Mesodermal cell (in vitro differentiated cells): ENCODE results near the gene STT3B.

Experiments
- H3K27ac ChIP-seq: 2 replicates; pipeline ENCODE4 v1.7.0; 2013; ENCODE audit warnings: mild to moderate bottlenecking, low read depth, low read length, moderate library complexity; ENCODE audit not compliant: severe bottlenecking
- H3K36me3 ChIP-seq: 2 replicates; pipeline ENCODE4 v1.7.1; 2013; ENCODE audit warnings: mild to moderate bottlenecking, low read length, moderate library complexity; ENCODE audit not compliant: control insufficient read depth, insufficient read depth
- H3K4me1 ChIP-seq: one replicate; pipeline ENCODE4 v1.7.1; 2013; ENCODE audit warnings: mild to moderate bottlenecking, low read length; ENCODE audit not compliant: insufficient read depth, control insufficient read depth, poor library complexity, severe bottlenecking
- H3K4me3 ChIP-seq: 2 replicates; pipeline ENCODE4 v1.7.0; 2013; ENCODE audit warnings: low read length, control low read depth, mild to moderate bottlenecking; ENCODE audit not compliant: insufficient read depth, poor library complexity, severe bottlenecking; ENCODE audit errors: extremely low read depth
- H3K9me3 ChIP-seq: 2 replicates; pipeline ENCODE4 v1.7.1; 2013; ENCODE audit warnings: mild to moderate bottlenecking, low read length, moderate library complexity; ENCODE audit not compliant: control insufficient read depth
- WGBS, 2 experiments: methylation state at CpG; one replicate each; pipeline ENCODE4 v1.1.5; 2013; ENCODE audit warnings: missing lambda C conversion rate in 2 of 2; ENCODE audit not compliant: insufficient coverage in 2 of 2; 5-methylcytosine and 5-hydroxymethylcytosine counted together

The STT3B gene

DNA sequence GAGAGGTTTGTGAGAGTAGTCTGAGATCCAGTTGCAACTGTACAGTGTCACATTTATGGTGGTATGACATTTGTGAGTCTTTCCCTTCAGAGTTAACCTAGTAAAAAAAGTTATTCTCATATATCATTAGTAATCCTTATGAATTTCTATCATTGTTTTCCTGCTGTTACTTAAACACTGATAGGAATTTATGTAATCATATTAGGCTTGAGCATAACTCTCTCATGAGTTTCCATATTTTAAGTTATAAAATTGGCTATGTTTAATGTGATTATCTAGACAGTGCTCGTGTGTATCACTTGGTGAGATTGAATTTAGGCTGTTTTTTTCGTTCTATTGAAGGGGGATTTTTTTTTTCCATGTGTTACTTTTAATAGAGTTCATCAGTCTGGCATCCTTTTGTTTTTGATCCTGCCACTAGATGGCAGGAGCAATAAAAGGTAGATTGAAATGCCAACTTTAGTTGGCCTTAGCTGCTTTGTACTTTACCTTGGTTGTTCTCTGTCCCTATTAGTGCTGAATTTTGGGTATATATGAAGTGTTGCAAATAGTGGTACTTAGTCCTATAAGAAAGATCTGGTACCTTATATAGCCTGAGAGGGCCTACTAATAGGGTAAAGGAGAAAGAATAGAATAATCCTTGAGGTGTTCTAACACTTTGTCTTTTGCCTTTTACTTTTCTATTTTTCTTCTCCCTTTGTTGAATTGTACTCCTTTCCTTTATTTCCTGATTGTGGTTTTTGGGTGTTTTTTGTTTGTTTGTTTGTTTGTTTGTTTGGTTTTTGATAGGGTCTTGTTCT is 17.9 kb downstream of the STT3B start:
- Histone ChIP-seq H3K27ac (no peak overlapping the region), H3K4me3 (no peak overlapping the region), H3K36me3 (no peaks in the 10 kb centered on the region), H3K4me1 (peaks cover 13% of the 10 kb centered on the region), H3K9me3 (peaks cover 3% of the 10 kb centered on the region)
- 20 to 66% methylated on average over 1 to 2 of the region's 2 CpGs for WGBS, 2 experiments

DNA sequence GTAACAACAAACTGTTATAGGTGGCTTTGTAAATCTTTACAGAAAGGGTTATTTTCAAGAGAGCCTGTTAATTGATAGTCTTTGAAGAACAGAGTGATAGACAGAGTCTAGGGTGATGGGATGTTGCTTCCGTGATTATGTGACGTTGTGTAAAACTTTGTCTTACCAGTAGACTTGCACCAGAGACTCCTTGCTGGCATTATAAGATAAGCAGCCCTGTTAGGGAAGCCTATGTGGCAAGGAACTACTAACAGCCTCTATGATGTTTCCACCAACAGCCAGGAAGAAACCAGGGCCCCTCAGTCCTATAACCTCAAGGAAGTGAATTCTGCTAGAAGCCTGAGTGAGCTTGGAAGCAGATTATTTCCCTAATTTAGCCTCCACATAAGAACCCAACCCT is 18.9 kb downstream of the STT3B start:
- Histone ChIP-seq H3K4me1 (peaks cover 10% of the 10 kb centered on the region), H3K36me3 (no peaks in the 10 kb centered on the region), H3K9me3 (peaks cover 3% of the 10 kb centered on the region), H3K4me3 (no peak overlapping the region), H3K27ac (no peak overlapping the region)
- 80 to 92% methylated on average over 1 to 2 of the region's 2 CpGs for WGBS, 2 experiments

DNA sequence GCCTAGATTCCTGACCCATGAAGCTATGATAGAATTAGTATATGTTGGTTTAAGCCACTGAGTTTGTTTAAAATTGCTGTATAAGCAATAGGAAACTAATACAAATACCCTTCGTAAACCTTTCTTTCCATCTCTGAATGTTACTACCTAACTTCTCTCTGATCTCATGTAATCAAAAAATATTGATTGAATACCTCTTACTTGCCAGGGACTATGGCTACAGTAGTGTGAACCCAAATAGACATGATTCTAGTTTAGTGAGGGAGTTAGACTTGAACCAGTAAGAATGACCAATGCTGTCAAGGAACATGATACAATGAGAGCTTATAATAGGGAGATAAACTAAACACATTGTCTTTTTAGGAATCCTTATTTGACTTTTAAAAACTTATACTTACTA is 19.4 kb downstream of the STT3B start:
- Histone ChIP-seq H3K27ac (no peak overlapping the region), H3K9me3 (peaks cover 6% of the 10 kb centered on the region), H3K4me1 (peaks cover 8% of the 10 kb centered on the region), H3K36me3 (no peaks in the 10 kb centered on the region), H3K4me3 (no peak overlapping the region)
- WGBS, 2 experiments: 60% methylated on average over 1 of the region's 1 CpG; no CpG with 5 or more reads in 1 of the 2 experiments

DNA sequence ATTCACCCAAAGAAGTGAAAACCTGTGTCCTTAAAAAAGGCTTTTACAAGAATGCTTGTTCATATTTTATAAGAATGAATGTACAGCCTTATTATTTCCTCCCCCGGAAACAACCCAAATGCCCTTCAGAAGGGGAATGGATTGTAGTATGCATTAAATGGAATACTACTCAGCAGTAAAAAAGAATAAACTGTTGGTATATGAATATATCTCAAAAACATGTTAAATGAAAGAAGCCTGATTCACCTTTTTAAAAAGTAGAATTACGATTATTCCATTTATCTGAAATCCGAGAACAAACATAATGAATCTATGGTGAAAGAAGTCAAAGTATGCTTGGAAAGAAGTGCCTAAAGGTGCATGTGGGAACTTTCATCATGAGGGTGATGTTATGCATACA is 20.5 kb downstream of the STT3B start:
- H3K4me1 ChIP-seq: no peaks in the 10 kb centered on the region
- H3K9me3 ChIP-seq: peaks cover 8% of the 10 kb centered on the region
- H3K36me3 ChIP-seq: no peaks in the 10 kb centered on the region
- H3K27ac ChIP-seq: no peak overlapping the region
- H3K4me3 ChIP-seq: no peak overlapping the region
- no CpG with 5 or more reads among the region's 3 CpGs for WGBS, 2 experiments

DNA sequence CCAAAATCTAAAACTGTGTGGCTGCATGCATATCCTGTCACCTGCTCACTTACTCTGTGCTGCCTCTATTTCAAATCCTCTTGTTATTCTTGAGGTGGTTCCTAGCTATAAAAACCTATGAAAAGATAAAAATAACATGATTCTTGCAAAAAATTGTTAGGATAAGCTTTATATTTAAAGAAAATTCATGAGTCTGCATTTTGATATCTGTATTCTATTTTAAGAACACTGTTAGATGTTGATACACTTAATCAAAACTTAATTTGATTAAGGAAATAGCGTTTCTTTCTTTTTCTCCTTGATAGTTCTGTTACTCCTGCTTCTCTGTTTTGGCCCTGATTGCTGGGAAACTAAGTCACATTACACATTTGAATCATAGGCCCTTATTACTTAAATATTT is 22.5 kb downstream of the STT3B start:
- no peak overlapping the region for H3K27ac ChIP-seq
- no peaks in the 10 kb centered on the region for H3K4me1 ChIP-seq
- no CpG with 5 or more reads among the region's 1 CpG for WGBS, 2 experiments
- H3K36me3 ChIP-seq: no peaks in the 10 kb centered on the region
- H3K9me3 ChIP-seq: peaks cover 8% of the 10 kb centered on the region
- no peak overlapping the region for H3K4me3 ChIP-seq

DNA sequence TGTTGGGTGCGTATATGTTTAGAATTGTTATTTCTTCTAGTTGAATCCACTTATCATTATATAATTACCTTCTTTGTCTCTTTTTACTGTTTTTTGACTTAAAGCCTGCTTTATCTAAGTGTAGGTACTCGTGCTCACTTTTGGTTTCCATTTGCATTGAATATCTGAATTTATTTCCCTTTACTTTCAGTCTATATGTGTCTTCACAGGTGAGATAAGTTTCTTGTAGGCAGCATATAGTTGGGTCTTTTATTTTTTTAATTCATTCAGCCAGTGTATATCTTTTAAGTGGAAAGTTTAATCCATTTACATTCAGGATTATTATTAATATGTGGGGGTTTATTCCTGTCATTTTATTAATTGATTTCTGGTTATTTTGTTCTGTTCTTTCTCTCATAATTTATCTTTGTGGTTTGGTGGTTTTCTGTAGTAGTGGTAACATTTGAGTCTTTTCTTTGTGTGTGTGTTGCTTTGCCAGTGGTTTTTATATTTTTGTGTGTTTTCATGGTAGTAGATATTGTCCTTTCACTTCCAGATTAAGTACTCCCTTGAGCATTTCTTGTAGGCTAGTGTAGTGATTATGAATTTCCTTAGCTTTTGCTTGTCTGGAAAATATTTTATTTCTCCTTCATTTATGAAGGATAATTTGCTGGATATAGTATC is 27.3 kb downstream of the STT3B start:
- no peaks in the 10 kb centered on the region for H3K4me1 ChIP-seq
- no peak overlapping the region for H3K4me3 ChIP-seq
- H3K27ac ChIP-seq: no peak overlapping the region
- no peaks in the 10 kb centered on the region for H3K36me3 ChIP-seq
- no CpG with 5 or more reads among the region's 2 CpGs for WGBS, 2 experiments
- H3K9me3 ChIP-seq: peaks cover 5% of the 10 kb centered on the region

DNA sequence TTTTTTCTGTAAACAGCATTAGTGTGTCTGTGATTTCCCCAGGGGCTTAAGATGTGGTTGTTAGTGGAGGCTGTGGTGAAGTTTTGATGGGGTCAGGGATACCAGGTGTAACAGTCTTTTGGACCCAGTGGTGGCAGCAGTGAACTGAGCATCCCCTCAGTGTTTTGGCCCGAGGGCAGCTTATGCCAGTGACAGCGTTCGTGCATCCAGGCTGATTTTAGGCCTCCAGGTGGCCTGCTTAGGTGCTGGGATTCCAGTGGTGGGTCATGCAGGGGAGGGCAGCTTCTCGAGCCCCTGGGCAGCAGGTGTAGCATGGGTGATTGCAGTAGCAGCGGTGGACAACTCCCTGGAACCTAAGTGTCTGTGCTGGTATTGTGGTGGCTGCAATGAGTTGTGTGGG is 29.2 kb downstream of the STT3B start:
- no peaks in the 10 kb centered on the region for H3K4me1 ChIP-seq
- no peaks in the 10 kb centered on the region for H3K36me3 ChIP-seq
- WGBS, 2 experiments: 78 to 95% methylated on average over 2 to 5 of the region's 5 CpGs
- H3K27ac ChIP-seq: no peak overlapping the region
- H3K9me3 ChIP-seq: peaks cover 4% of the 10 kb centered on the region
- H3K4me3 ChIP-seq: no peak overlapping the region

DNA sequence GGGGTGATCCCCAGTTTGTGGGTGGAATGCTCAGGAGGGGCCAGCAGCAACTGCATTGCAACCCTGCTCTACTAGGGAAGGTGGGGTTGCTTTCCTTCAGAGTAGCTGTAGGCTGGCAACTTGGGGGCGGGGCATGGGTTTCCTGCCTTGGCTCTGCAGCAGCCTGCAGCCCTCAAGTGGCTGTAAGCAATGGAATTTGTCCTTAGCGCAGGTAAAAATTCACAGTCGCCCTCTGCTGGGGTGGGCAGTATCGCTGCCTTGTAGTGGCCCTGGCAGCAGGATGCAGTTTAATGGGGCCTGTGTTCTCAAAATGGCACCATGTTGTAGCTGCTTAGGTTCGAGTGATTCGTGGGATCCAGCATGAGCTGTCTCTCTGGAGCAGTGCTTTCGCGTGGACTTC is 29.8 kb downstream of the STT3B start:
- Histone ChIP-seq H3K36me3 (no peaks in the 10 kb centered on the region), H3K4me3 (no peak overlapping the region), H3K9me3 (no peaks in the 10 kb centered on the region), H3K4me1 (no peaks in the 10 kb centered on the region), H3K27ac (no peak overlapping the region)
- WGBS, 2 experiments: 83 to 84% methylated on average over 8 of the region's 8 CpGs

DNA sequence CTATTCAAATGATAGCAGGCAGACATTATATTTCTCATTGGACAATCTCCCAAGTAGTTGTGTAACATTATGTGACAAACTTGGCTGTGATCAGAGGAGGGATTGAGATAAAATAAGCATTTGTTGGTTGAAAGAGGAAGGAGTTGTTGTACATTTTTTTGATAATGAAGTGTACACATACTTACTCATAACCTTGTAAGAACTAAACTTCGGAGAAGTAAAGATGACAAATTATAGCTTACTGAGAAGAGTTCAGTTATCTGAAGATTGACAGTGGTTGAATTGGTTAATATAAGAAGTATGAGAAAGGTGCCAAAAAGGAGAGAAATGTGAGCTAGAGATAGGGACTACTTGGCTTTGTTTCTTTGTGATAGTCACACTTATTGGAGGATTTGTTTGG is 32.6 kb downstream of the STT3B start:
- H3K9me3 ChIP-seq: no peaks in the 10 kb centered on the region

DNA sequence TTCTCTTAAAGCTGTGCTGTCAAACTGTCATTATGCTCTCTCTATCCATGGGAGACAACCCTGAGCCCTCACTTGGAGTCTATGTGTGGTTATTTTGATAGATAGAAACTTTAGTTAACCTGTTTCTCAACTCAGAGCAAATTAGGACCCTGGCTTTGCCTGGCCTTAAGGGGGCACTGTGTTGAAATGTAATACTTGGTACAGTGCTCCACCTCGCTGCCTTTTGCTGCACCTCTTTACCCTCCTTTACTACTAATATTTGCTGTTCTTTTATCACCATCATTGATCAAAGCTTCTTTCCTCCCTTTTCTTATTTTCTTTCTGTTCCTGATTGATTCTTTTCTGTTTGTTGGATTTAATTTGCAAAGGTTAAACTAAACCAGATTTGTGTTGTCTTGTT is 34.3 kb downstream of the STT3B start:
- Histone ChIP-seq H3K9me3 (no peaks in the 10 kb centered on the region), H3K27ac (no peak overlapping the region), H3K4me1 (no peaks in the 10 kb centered on the region), H3K36me3 (no peaks in the 10 kb centered on the region), H3K4me3 (no peak overlapping the region)
- WGBS, 2 experiments: 80% methylated on average over 1 of the region's 1 CpG; no CpG with 5 or more reads in 1 of the 2 experiments

More for the DNA sequence above, 32.6 kb downstream of the STT3B start:
- H3K4me1 ChIP-seq: no peaks in the 10 kb centered on the region
- 100% methylated on average over 1 of the region's 1 CpG; no CpG with 5 or more reads in 1 of the 2 experiments for WGBS, 2 experiments
- no peak overlapping the region for H3K27ac ChIP-seq
- no peak overlapping the region for H3K4me3 ChIP-seq
- no peaks in the 10 kb centered on the region for H3K36me3 ChIP-seq

DNA sequence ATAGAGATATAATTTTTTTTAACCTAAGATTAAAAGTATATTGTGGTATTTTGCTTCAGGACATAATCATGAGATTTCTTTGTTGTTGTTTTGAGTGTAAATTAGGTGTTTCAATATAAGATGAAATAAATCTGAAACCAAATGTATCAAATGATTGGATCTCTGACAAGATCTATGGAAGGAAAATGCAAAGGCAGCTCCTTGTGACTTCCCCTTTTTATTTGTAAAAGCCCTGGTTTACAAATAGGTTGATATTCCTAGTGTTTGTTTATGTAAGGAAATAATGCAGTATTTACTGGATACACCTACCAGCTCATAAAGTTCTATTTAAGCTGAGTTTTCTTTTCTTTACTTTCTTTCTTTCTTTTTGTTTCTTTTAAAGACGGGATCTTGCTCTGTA is 35.9 kb downstream of the STT3B start:
- 100% methylated on average over 1 of the region's 1 CpG for WGBS, 2 experiments
- Histone ChIP-seq H3K27ac (no peak overlapping the region), H3K9me3 (no peaks in the 10 kb centered on the region), H3K4me3 (no peak overlapping the region), H3K36me3 (no peaks in the 10 kb centered on the region), H3K4me1 (no peaks in the 10 kb centered on the region)
